ENCODE measurements around the gene PHF12. TPM values are rescaled to one million over a fixed set of nuclear protein-coding genes. Genes with fewer than 3 reads are reported as not detected.
"Not testable (repeated sequence)": the region's sequence is repeated elsewhere in the genome, so short reads cannot be mapped to it uniquely, and the experiment has no call there.

Gene PHF12
- total RNA-seq, 1 donor from 2014 or later: 4.4 TPM

GRCh38 chr17:28904800-28905199 is 46.5 kb downstream of the PHF12 start:
- no peak for DNase-seq (ENCODE audit: low read depth in 2 of 2)

GRCh38 chr17:28903546-28903841 is 47.8 kb downstream of the PHF12 start:
- DNase-seq (ENCODE audit: low read depth in 2 of 2): not testable (repeated sequence)

GRCh38 chr17:28902819-28903545 is 48.3 kb downstream of the PHF12 start, which contains the start of gene DHRS13:
Gene DHRS13, minus strand, starts transcription at chr17:28903079. Its CDS starts 135 bp downstream, at chr17:28902944.
- peak; percentile 76 to 95 for DNase-seq (ENCODE audit: low read depth in 2 of 2)

GRCh38 chr17:28901866-28902818 is 49.2 kb downstream of the PHF12 start:
- no peak for DNase-seq (ENCODE audit: low read depth in 2 of 2)

- DNase-seq (ENCODE audit: low read depth in 2 of 2): no peak
Observed at GRCh38 chr17:28900986-28901726, 50.2 kb downstream of the PHF12 start.

GRCh38 chr17:28899212-28899815 is 52.0 kb downstream of the PHF12 start:
- DNase-seq (ENCODE audit: low read depth in 2 of 2): no peak

- DNase-seq (ENCODE audit: low read depth in 2 of 2): no peak
Observed at GRCh38 chr17:28898527-28898955, 52.8 kb downstream of the PHF12 start.

- DNase-seq (ENCODE audit: low read depth in 2 of 2): no peak
Observed at GRCh38 chr17:28897769-28898526, 53.4 kb downstream of the PHF12 start.

- peak in 1 of 2 donors; percentile 52 for DNase-seq (ENCODE audit: low read depth in 2 of 2)
Observed at GRCh38 chr17:28896884-28897768, 54.2 kb downstream of the PHF12 start, which contains the start of gene FLOT2. Gene FLOT2, minus strand, starts transcription at chr17:28897733. Its CDS starts 159 bp downstream, at chr17:28897574.

GRCh38 chr17:28896491-28896883 is 54.8 kb downstream of the PHF12 start:
- DNase-seq (ENCODE audit: low read depth in 2 of 2): no peak

GRCh38 chr17:28895794-28896447 is 55.4 kb downstream of the PHF12 start:
- no peak for DNase-seq (ENCODE audit: low read depth in 2 of 2)

- DNase-seq (ENCODE audit: low read depth in 2 of 2): peak in 1 of 2 donors; percentile 20
Observed at GRCh38 chr17:28893248-28894183, 57.8 kb downstream of the PHF12 start.

GRCh38 chr17:28892024-28892423 is 59.3 kb downstream of the PHF12 start:
- DNase-seq (ENCODE audit: low read depth in 2 of 2): no peak

- DNase-seq (ENCODE audit: low read depth in 2 of 2): no peak
Observed at GRCh38 chr17:28891201-28891600, 60.1 kb downstream of the PHF12 start.

GRCh38 chr17:28889996-28890395 is 61.3 kb downstream of the PHF12 start:
- no peak for DNase-seq (ENCODE audit: low read depth in 2 of 2)

- no peak for DNase-seq (ENCODE audit: low read depth in 2 of 2)
Observed at GRCh38 chr17:28888832-28889231, 62.5 kb downstream of the PHF12 start.

GRCh38 chr17:28887871-28888471 is 63.3 kb downstream of the PHF12 start:
- DNase-seq (ENCODE audit: low read depth in 2 of 2): no peak

All from dermis microvascular lymphatic vessel endothelial cell (primary cell).